KOPT-K1 (cell line): ENCODE measurements around the gene DRC3.
A peak's percentile ranks its signal among the peaks of the same experiment; 100 is the strongest.

Source experiments
- H3K27ac ChIP-seq: fragments of 200-600 bp; sonication (generic); 2 replicates; pipeline ENCODE4 v1.5.1; 2016; ENCODE audit warnings: antibody characterized with exemption, mild to moderate bottlenecking, low read depth, low read length; ENCODE audit not compliant: poor library complexity, severe bottlenecking
- H3K36me3 ChIP-seq: fragments of 200-600 bp; sonication (generic); 2 replicates; pipeline ENCODE4 v1.5.1; 2017; ENCODE audit warnings: antibody characterized with exemption, mild to moderate bottlenecking, low read length, moderate library complexity; ENCODE audit not compliant: insufficient read depth
- H3K9me3 ChIP-seq: fragments of 200-600 bp; sonication (generic); 2 replicates; pipeline ENCODE4 v1.5.1; 2017; ENCODE audit warnings: antibody characterized with exemption, low read length, mild to moderate bottlenecking; ENCODE audit not compliant: insufficient read depth, poor library complexity, severe bottlenecking

Gene DRC3

GRCh38 chr17:17972126-17972951 is at the start of gene DRC3, which contains the start of gene TOM1L2:
DRC3 (plus strand) TSS chr17:17972862; CDS start chr17:17977599, 4,737 bp downstream.
TOM1L2 (minus strand) TSS chr17:17972400; CDS start chr17:17972313, 87 bp downstream.
- H3K9me3 ChIP-seq: no peaks in the 10 kb centered on the region
- no peaks in the 10 kb centered on the region for H3K36me3 ChIP-seq
- peak within 1 kb of the TSS; percentile 52 for H3K27ac ChIP-seq

GRCh38 chr17:17924131-17924856 is 48.4 kb upstream of the DRC3 start:
- Histone ChIP-seq H3K9me3 (no peaks in the 10 kb centered on the region), H3K27ac (no peak overlapping the region), H3K36me3 (no peaks in the 10 kb centered on the region)

GRCh38 chr17:17924857-17925250 is 47.8 kb upstream of the DRC3 start:
- H3K36me3 ChIP-seq: no peaks in the 10 kb centered on the region
- no peaks in the 10 kb centered on the region for H3K9me3 ChIP-seq
- no peak overlapping the region for H3K27ac ChIP-seq

GRCh38 chr17:17926036-17926435 is 46.6 kb upstream of the DRC3 start:
- no peaks in the 10 kb centered on the region for H3K36me3 ChIP-seq
- H3K9me3 ChIP-seq: no peaks in the 10 kb centered on the region
- H3K27ac ChIP-seq: no peak overlapping the region

GRCh38 chr17:17926840-17927449 is 45.7 kb upstream of the DRC3 start:
- no peaks in the 10 kb centered on the region for H3K36me3 ChIP-seq
- no peaks in the 10 kb centered on the region for H3K9me3 ChIP-seq
- no peak overlapping the region for H3K27ac ChIP-seq

GRCh38 chr17:17928398-17929287 is 44.0 kb upstream of the DRC3 start:
- H3K36me3 ChIP-seq: no peaks in the 10 kb centered on the region
- H3K27ac ChIP-seq: no peak overlapping the region
- no peaks in the 10 kb centered on the region for H3K9me3 ChIP-seq

GRCh38 chr17:17929655-17930380 is 42.8 kb upstream of the DRC3 start:
- no peak overlapping the region for H3K27ac ChIP-seq
- no peaks in the 10 kb centered on the region for H3K36me3 ChIP-seq
- H3K9me3 ChIP-seq: no peaks in the 10 kb centered on the region

GRCh38 chr17:17930674-17931073 is 42.0 kb upstream of the DRC3 start:
- H3K36me3 ChIP-seq: no peaks in the 10 kb centered on the region
- no peaks in the 10 kb centered on the region for H3K9me3 ChIP-seq
- H3K27ac ChIP-seq: no peak overlapping the region

GRCh38 chr17:17931159-17931558 is 41.5 kb upstream of the DRC3 start:
- Histone ChIP-seq H3K9me3 (no peaks in the 10 kb centered on the region), H3K36me3 (no peaks in the 10 kb centered on the region), H3K27ac (no peak overlapping the region)

GRCh38 chr17:17933775-17934174 is 38.9 kb upstream of the DRC3 start:
- Histone ChIP-seq H3K9me3 (no peaks in the 10 kb centered on the region), H3K27ac (no peak overlapping the region), H3K36me3 (no peaks in the 10 kb centered on the region)

- H3K9me3 ChIP-seq: no peaks in the 10 kb centered on the region
- no peaks in the 10 kb centered on the region for H3K36me3 ChIP-seq
- H3K27ac ChIP-seq: no peak overlapping the region
Measured at GRCh38 chr17:17934214-17934613, 38.4 kb upstream of the DRC3 start.

GRCh38 chr17:17934806-17935205 is 37.9 kb upstream of the DRC3 start:
- H3K9me3 ChIP-seq: no peaks in the 10 kb centered on the region
- H3K27ac ChIP-seq: no peak overlapping the region
- H3K36me3 ChIP-seq: no peaks in the 10 kb centered on the region

GRCh38 chr17:17935321-17936271 is 37.1 kb upstream of the DRC3 start:
- Histone ChIP-seq H3K9me3 (no peaks in the 10 kb centered on the region), H3K27ac (no peak overlapping the region), H3K36me3 (no peaks in the 10 kb centered on the region)
